ENCODE data around the gene GAGE12J. TPM values are rescaled to one million over a fixed set of nuclear protein-coding genes. Genes with fewer than 3 reads are reported as not detected.

GAGE12J gene
- total RNA-seq, 1 experiment from 2014 or later = not detected

DNA sequence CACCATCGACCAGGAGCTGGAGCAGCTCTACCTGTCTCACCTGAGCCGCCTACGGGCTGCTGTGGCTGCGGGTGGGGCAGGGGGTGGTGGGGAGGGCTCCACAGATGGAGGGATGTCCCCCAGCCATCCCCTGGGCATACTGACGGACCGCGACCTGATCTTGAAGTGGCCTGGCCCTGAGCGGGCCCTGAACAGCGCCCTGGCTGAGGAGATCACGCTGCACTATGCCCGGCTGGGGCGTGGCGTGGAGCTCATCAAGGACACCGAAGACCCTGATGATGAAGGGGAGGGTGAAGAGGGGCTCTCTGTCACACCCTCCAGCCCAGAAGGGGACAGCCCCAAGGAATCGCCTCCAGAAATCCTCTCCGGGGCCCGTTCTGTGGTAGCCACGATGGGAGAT lies 35.7 kb upstream of the GAGE12J start:
- BruUV-seq (replicated peaks) = no TSS peak
- TF ChIP-seq CTCF (conservative IDR thresholded peaks at IDR 0.05) (no peak), EZH2 (IDR thresholded peaks at IDR 0.05; ENCODE audit: low read depth) (no peak)
- Histone ChIP-seq H4K20me1 (ENCODE audit: insufficient read depth) (no peaks in the 10 kb centered on the region), H3K4me2 (no peak overlapping the region), H3K9me2 (ENCODE audit: insufficient read depth) (no peaks in the 10 kb centered on the region), H3K79me2 (ENCODE audit: low read depth) (no peaks in the 10 kb centered on the region), H3K27me3 (ENCODE audit: insufficient read depth, low read depth) (no peaks in the 10 kb centered on the region), H3F3A (ENCODE audit: insufficient read depth, low read depth) (no peaks in the 10 kb centered on the region), H3K27ac (no peak overlapping the region), H3K36me3 (ENCODE audit: low read depth) (no peaks in the 10 kb centered on the region), H3K9me3 (ENCODE audit: insufficient read depth, low read depth) (no peaks in the 10 kb centered on the region), H3K4me3 (no peak overlapping the region), H2AFZ (no peak overlapping the region), H3K4me1 (replicated peaks; ENCODE audit: insufficient read depth) (no peaks in the 10 kb centered on the region)
- intact Hi-C loops (cut with micrococcal nuclease; ENCODE audit: unreplicated experiment) = no loop called here
- DNase-seq = no peak
- POLR2A ChIA-PET (ENCODE audit: unreplicated experiment) = no interaction called here
- CTCF ChIA-PET = no interaction called here

DNA sequence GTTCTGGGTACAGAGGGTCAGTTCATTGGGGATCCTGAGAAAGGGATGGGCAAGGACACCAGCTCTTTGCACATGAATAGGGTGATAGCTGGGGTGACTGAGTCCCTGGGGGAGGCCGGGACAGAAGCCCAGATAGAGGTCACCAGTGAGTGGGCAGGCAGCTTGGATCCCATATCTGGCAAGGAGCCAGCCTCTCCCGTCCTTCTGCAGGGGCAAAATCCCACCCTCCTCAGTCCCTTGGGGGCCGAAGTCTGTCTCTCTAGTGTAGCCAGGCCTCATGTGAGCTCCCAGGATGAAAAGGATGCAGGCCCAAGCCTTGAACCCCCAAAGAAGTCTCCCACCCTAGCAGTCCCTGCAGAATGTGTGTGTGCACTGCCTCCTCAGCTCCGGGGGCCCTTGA lies 35.3 kb upstream of the GAGE12J start:
- no peaks in the 10 kb centered on the region for H3K36me3 ChIP-seq (ENCODE audit: low read depth)

GRCh38 chrX:49287665-49288064 lies 34.2 kb upstream of the GAGE12J start:
- no peaks in the 10 kb centered on the region for H3K4me1 ChIP-seq (replicated peaks; ENCODE audit: insufficient read depth)
- H3K27ac ChIP-seq = no peak overlapping the region
- no peak for DNase-seq
- no peaks in the 10 kb centered on the region for H3K9me2 ChIP-seq (ENCODE audit: insufficient read depth)
- TF ChIP-seq EZH2 (IDR thresholded peaks at IDR 0.05; ENCODE audit: low read depth) (no peak), CTCF (conservative IDR thresholded peaks at IDR 0.05) (no peak)
- no peak overlapping the region for H3K4me3 ChIP-seq
- no peak overlapping the region for H3K4me2 ChIP-seq
- no peaks in the 10 kb centered on the region for H3F3A ChIP-seq (ENCODE audit: insufficient read depth, low read depth)
- H3K9me3 ChIP-seq (ENCODE audit: insufficient read depth, low read depth) = no peaks in the 10 kb centered on the region
- no TSS peak for BruUV-seq (replicated peaks)
- ChIA-PET POLR2A (ENCODE audit: unreplicated experiment) (no interaction called here), CTCF (no interaction called here)
- H4K20me1 ChIP-seq (ENCODE audit: insufficient read depth) = no peaks in the 10 kb centered on the region
- no peak overlapping the region for H2AFZ ChIP-seq
- H3K79me2 ChIP-seq (ENCODE audit: low read depth) = no peaks in the 10 kb centered on the region
- H3K27me3 ChIP-seq (ENCODE audit: insufficient read depth, low read depth) = no peaks in the 10 kb centered on the region
- H3K36me3 ChIP-seq (ENCODE audit: low read depth) = no peaks in the 10 kb centered on the region
- intact Hi-C loops (cut with micrococcal nuclease; ENCODE audit: unreplicated experiment) = no loop called here

More for the DNA sequence above, 35.3 kb upstream of the GAGE12J start:
- ChIA-PET POLR2A (ENCODE audit: unreplicated experiment) (no interaction called here), CTCF (no interaction called here)
- Histone ChIP-seq H3K27ac (no peak overlapping the region), H3K4me3 (no peak overlapping the region), H3K9me3 (ENCODE audit: insufficient read depth, low read depth) (no peaks in the 10 kb centered on the region), H3K27me3 (ENCODE audit: insufficient read depth, low read depth) (no peaks in the 10 kb centered on the region), H2AFZ (no peak overlapping the region), H4K20me1 (ENCODE audit: insufficient read depth) (no peaks in the 10 kb centered on the region), H3F3A (ENCODE audit: insufficient read depth, low read depth) (no peaks in the 10 kb centered on the region), H3K4me1 (replicated peaks; ENCODE audit: insufficient read depth) (no peaks in the 10 kb centered on the region), H3K4me2 (no peak overlapping the region), H3K9me2 (ENCODE audit: insufficient read depth) (no peaks in the 10 kb centered on the region), H3K79me2 (ENCODE audit: low read depth) (no peaks in the 10 kb centered on the region)
- intact Hi-C loops (cut with micrococcal nuclease; ENCODE audit: unreplicated experiment) = no loop called here
- DNase-seq = no peak
- no peak for TF ChIP-seq CTCF (conservative IDR thresholded peaks at IDR 0.05)
- TF ChIP-seq EZH2 (IDR thresholded peaks at IDR 0.05; ENCODE audit: low read depth) = no peak
- BruUV-seq (replicated peaks) = no TSS peak
